GM13977 (cell line): ENCODE measurements around the gene RTKN.

Experiments used
- DNase-seq: peaks from one replicate; pipeline ENCODE4 v3.0.0; 2012; ENCODE audit warnings: low spot score
- CTCF ChIP-seq: IDR thresholded peaks from 2 replicates; pipeline ENCODE4 v1.5.1; 2012; ENCODE audit warnings: mild to moderate bottlenecking, control low read depth; ENCODE audit not compliant: insufficient read depth; ENCODE audit errors: extremely low read depth, missing control alignments
- in situ Hi-C: fragments of 300-500 bp; cut with MboI; formaldehyde crosslinking; loops from one replicate; pipeline ENCODE4 v1.12.0; 2022; ENCODE audit warnings: low sequenced_read_pairs, low pct_unique_long_range_greater_than_20kb, mixed read lengths, inconsistent platforms; ENCODE audit not compliant: unreplicated experiment

The RTKN gene

DNA sequence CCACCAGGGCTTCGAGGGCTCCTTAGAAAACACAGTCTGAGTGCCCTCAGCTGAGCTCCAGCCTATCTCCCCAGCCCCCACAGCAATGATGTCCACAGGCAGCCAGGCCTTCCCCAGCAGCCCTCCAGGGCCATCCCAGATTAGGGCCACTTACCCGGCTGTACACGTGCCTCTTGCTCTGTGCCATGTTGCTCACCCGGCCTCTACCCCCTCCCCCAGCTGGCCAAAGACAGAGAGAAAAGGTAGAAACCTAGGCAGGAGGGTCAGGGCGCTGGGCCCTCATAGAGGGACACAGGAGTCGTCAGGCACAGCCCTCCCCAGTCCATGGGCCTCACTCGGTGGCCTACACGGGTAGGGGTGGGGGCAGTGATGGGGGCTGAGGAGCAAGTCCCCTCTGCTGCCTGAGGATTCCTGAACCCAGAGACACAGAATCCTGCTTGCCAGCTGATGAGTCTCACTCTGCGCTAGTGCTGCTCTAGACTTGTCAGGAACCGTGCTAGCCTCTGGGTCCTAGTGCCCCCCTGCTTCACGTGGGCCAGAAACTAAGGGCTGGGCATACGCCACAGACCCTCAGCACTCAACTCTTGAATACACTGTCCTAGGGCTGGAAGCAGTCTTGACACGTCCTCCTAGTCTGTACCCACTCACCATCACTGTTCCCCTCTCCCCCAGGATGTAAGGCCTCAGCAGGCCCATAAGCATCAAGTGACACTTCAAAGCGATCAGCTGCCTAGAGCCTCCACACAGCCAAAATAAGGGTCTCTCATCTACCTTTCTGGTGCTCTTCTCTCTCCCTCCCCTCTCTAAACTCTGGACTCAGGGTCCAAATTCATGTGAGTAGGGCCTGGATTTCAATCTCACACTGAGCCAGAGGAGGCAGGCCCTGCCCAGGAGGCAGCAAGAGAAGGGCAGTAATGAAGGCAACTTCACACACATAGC lies 61.6 kb downstream of the RTKN start, which contains the start of gene DCTN1:
TSS of gene DCTN1 (minus strand) at position 461 of the 939 bp plus-strand sequence. CDS start at position 187, 274 bp downstream.
- TF ChIP-seq CTCF: no peak
- DNase-seq: peak; percentile 63
- in situ Hi-C loops: no loop called here

- DNase-seq: no peak
- in situ Hi-C loops: no loop called here
- TF ChIP-seq CTCF: no peak
These were observed 63.7 kb downstream of the RTKN start for GRCh38 chr2:74378007-74378406.

DNA sequence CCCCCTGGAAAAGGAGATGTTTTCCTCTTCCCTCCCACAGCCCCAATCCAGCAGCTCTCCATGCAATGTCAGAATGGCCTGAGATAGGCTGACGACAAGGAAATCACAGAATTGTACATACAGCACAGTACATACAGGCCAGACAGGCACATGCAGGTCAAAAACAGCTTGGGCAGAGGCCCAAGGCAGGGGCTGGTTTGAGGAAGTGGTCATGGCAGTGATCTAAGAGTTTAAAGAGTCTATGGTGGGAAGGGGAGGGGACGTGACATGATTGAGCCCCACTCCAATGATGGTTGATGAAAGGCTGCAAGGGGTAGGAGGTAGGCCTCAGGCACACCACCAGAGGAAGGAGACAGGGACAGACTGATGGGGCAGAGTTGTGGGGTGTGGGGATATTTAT lies 65.9 kb downstream of the RTKN start:
- DNase-seq: no peak
- TF ChIP-seq CTCF: no peak
- in situ Hi-C loops: no loop called here
